Stimulated activated CD4-positive, alpha-beta T cell treated with anti-CD3 and anti-CD28 coated beads, TNF-alpha, amount 100 ng/mL, for 4 hours (primary cell): Measurements from ENCODE around the gene MYD88.

ENCODE experiments used
- DNase-seq, 3 experiments: peaks; one replicate each; pipeline ENCODE4 v3.0.0-alpha.2; 2020; ENCODE audit warnings: low read depth in 3 of 3

The MYD88 gene

DNA sequence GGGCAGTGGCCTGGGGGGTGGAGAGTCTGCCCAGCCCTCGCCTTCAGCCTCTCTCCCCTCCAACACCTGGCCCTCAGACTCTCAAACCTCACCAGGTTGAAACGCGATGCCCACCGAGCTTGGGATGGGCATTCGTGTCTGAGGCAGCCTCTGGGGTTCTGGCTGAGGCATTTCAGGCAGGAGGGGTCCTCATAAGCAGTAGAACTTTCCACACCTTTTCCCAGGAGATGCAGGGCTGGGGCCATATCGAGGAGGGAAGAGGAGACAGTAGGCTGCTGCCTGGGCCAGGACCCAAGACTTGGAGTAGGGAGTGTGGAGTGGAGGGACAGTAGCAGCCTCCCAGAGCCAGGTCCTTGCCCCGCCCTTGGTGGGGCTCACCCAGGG lies 26.1 kb upstream of the MYD88 start:
- no peak for DNase-seq

DNA sequence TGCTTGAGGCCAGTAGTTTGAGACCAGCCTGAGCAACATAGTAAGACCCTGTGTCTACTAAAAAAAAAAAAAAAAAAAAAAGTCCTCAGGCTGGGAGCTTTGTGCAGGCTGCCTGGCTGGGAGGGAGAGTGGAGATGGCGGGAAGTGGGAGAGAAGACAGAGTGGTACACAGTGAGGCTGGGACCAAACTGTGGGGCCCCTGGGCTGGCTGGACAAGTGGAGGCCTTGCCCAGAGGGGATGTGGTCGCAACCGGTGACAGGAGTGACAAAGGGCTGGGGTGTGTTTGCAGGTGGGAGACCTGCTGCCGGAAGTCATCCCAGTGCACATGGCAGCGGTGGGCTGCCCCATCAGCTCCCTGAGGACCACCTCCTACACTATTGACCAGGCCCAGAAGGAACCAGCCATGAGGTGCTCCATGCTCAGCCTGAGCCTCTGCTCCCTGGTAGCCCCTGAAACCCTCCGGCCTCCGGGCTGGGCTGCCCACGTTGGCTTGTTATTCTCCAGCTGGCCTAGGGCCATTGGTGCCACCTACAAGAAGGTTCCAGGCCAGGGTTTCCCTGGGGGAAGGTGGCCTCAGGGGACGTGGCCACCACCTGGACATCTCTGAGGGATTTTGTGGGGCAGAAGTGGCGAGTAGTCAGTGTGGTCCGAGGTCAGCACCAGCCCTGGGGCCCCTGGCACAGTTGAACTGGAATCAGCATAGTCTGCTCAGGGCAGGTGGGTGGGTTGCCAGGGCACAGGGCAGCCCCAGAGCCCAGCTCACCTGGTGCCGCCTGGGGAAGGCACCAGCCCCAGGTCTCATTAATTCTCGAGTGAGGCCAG lies 24.2 kb upstream of the MYD88 start:
- DNase-seq, result no peak

DNA sequence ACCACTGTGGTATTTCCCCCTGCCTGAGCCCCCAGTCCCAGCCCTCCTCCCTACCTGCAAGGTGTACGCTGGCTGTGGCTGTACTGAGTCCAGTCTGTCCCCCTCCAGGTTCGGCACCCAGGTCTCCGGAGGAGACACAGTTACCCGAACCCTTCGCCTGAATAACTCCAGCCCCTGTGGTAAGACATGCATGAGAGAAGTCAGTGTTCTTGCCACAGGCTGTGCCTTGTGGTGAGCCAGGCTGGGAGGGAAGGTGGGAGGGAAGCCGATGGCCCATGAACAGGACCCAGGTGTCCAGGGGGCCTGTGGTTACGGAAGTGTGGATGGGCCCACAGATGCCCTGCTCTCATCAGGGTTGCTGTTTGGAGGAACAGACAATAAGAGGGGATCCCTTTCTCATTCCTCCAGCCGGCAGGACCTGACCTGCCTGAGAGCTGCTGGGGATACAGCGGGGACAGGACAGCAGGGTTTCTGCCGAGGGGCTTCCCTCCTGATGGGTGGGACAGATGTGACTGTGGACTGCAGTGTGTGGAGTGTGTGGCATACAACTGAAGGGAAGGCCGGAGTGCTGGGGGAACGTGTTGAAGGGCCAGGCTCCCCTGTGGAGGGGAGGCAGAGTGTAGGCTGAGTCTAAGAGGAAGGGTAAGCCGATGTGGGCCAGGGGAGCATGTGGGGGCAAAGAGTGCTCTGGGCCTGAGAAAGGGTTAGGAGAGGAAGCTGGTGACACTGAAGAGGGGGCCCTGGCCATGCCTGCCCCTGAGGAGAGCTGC lies 23.4 kb upstream of the MYD88 start:
- no peak for DNase-seq

DNA sequence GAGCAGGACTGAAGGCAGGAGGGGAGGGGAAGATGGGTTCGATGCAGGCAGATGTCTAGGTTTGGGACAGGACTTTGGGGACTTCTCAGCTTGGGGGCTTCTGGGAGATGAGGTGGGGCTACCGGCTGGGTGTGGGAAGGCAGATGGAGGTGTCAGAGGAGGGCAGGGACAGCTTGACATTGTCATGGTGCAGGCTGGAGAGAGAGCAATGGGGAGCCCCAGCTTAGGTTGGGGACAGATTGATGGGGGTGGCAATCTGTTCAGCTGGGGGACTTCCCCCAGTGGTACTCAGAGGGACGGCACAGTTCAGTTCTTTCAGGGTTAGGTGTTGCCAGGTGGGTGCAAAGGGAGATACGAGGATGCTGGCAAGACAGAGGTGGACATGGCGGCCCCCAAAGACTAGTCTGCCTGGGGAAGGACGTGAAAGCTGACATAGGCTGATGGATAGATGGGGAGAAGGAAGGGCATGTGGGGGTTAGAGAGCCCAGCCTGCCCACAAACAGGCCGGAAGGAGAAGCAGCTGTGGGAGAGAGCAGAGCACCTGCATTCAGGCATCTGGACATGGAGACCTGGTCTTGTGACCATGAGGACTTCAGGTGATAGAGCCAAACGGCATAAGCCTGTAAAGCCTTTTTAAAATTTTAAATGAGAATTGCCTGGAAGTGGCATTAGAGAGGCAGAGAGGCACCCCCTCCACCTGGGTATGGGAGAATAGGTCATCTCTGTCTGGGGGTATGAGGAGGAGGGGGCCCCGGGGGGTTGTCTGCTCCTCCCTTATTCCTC lies 22.6 kb upstream of the MYD88 start:
- DNase-seq, result no peak

DNA sequence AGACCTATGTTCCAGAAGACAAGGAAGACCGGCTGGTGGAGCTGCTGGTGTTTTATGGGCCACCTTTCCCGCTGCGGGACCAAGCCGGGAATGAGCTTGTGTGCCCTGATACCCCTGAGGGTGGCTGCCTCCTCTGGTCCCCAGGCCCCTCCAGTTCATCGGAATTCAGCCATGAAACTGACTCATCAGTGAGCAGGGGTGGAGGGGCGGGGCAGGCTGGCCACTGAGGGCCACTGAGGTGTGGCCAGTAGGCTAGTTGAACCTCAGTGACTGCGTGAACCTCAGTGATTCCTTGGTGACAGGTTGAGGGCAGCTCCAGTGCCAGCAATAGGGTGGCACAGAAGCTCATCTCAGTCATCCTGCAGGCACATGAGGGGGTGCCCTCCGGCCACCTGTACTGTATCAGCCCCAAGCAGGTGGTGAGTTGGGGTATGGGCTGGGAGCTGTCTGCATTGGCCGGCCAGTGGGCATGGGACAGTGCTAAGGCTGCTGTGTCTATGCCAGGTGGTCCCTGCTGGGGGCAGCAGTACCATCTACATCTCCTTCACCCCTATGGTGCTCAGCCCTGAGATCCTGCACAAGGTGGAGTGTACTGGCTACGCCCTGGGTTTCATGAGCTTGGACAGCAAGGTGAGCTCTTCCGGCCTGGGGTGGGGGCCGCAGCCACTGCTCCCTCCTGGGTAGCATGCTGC lies 21.8 kb upstream of the MYD88 start:
- no peak for DNase-seq

DNA sequence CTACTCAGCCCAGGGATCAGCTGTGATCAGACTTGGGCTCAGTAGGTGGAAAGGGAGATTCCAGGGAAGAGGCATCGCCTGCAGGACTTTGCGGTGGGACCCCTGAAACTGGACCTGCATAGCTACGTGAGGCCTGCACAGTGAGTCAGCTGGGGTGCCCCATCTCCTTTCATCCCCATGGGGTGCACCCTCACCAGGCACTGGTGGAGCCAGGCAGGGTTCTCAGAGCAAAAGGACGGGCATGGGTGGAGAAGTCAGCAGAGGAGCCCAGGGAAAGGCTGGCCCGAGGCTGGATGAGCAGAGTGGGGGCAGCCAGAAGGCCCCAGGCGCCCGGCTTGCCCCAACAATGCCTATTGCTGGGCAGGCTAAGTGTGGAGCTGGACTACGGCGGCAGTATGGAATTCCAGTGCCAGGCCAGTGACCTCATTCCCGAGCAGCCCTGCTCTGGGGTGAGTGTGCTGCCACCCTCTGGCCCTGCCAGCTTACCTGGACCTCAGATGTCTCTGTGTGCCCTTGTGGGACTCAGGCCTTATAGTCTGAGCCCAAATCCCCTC lies 21.2 kb upstream of the MYD88 start:
- DNase-seq, result no peak

DNA sequence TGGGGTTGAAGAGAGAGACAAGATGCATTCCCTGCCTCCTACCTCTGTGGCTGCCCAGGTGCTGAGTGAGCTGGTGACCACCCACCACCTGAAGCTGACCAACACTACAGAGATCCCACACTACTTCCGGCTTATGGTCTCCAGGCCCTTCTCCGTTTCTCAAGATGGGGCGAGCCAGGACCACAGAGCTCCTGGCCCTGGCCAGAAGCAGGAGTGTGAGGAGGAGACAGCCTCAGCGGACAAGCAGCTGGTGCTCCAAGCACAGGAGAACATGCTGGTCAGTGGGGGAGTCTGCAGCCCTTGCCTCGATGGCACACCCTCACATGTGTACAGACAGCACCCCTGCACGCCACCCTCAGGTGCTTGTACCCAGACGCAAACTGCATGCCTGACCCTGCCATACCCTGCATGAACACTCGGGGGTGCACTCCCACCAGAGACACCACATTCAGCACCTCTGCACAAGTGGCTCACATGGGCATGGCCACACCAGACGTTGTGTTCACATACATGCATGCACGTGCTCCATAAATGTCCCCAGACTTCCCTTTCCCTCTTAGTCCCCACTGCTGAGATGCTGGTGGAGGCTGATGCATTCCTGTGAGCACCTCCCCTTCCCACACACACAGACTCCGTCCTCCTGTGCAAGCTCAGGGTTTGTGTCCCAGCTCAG lies 20.6 kb upstream of the MYD88 start:
- peak; percentile 43 to 61 (median 45) for DNase-seq

DNA sequence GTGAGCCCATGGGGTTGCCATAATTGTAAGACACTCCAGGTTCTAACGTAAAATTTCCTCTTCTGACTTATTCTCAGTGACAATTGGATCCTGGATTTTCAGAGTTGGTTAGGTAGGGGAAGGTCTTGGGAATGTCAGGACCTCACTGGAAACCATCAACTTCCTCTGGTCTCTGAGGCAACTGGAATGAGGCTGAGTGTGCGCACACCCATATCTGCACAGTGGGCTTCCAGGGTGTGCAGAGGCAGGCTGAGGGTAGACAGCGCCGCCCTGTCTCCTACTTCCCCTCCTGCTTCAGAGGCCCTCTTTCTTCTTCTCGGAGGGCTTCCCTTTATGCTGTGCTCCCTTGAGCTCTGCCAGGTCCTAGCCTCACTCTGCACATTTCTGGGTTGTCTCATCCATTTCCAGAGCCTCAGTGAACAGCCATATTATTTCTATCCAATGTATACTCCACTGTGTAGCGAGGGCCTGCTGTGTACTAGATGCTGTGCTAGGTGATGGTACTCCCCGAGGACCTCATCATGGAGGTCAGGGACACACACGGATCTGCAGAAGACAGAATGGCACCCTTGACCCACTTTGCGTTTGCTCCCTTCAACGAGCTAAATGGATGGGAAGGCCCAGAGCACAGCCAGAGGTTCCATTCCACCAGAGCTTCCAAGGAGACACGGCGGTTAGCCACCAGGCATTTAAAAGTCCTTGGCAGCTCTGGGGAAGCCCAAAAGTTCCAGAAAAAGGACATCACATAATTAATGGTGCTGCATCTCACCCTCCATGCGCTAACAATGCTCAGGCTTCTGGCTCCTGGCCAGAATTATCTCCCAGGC lies 19.8 kb upstream of the MYD88 start:
- no peak for DNase-seq

DNA sequence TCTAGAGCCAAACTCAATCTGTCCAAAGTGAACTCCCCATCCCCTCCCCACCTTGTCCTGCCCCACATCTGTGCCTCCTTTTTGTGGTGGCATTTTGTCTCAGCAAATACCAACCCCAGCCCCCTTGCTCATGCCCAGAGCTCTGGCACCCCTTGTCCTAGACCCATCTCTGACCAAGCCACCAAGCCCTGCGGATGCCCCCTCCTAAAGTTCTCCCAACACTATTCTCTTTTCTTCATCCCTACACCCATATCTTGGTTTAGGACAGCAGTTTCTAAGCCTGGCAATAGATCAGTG lies 19.3 kb upstream of the MYD88 start:
- no peak for DNase-seq

DNA sequence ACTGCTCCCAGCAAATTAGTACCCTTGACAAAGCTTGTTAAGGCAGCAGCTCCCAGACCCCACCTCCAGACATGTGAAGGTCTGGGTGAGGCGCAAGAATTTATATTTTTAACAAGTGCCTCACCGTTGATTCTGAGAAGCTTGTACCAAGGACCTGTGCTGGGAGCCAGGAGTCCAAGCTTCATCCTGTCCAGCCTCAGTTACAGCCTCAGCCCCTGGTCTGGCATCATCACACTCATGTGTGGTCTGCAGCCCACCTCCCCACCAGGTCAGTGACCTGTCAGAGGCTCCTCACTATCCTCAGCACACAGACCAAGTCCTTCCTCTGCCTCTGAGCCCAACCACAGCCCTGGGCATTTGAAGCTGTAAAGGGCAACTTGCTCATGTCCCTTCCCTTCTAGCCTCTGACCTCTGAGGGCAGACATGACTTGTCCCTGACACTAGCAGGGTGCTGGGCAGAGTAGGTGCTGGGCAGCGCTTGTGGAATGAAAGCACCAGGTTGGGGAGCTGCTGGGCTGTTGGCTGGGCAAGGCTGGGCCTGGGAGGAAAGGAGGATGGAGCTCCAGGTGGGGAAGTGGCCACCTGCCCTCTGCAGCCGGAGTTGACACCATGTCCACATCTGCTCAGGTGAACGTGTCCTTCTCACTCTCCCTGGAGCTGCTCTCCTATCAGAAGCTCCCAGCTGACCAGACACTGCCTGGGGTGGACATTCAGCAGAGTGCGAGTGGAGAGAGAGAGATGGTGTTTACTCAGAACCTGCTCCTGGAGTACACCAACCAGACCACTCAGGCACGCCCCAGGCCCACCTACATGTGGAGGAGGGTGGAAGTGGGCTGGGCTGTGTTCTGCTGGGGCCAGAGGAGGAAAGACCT lies 18.4 kb upstream of the MYD88 start:
- DNase-seq, result no peak

DNA sequence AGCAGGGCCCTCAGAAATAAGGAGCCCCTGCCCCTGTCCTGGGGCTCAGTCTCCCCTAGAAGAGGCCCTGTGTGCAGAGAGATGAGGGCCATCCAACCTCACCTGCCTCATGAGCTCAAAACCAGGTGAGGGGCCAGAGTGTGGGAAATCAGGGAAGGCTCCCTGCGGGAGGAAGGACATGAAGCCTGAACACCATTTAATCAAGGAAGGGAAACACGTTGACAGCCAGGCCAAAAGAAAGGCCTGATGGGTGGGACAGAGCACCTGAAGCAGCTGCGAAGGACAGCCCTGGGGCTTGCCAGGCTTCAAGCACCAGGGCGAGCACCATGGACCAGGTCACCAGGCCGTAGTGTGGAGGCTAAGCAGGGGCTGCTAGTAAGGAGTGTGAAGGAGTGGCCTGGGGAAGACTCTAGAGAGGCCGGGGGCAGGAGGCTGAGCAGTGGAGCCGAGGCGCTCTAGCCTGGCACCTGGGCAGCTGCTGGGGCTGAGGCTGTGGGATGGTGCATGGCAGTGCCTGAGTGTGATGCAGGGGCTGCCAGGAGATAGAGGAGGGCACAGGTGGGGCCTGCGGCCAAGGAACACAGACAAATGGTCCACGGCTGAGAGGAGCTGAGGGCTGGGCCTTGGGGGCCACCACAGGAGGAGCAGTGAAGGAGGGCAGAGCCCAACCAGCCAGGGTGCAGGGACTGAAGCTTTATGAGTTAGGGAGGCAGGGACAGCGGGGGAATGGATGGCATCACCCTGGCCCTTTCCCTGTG lies 17.6 kb upstream of the MYD88 start:
- DNase-seq, result no peak

DNA sequence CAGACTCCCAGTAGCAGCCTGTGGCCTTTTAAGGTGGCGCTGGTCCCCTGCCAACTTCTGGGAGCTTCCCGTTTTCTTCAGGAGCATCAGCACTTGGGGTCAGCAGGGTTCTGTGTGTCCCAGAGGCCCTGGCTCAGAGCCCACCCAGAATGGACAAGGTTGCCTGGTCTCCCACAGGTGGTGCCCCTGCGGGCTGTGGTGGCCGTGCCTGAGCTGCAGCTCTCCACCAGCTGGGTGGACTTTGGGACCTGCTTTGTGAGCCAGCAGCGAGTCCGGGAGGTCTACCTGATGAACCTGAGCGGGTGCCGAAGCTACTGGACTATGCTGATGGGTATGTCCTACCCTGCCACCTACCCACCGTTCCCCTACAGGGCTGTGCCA lies 17.0 kb upstream of the MYD88 start:
- DNase-seq, result no peak

DNA sequence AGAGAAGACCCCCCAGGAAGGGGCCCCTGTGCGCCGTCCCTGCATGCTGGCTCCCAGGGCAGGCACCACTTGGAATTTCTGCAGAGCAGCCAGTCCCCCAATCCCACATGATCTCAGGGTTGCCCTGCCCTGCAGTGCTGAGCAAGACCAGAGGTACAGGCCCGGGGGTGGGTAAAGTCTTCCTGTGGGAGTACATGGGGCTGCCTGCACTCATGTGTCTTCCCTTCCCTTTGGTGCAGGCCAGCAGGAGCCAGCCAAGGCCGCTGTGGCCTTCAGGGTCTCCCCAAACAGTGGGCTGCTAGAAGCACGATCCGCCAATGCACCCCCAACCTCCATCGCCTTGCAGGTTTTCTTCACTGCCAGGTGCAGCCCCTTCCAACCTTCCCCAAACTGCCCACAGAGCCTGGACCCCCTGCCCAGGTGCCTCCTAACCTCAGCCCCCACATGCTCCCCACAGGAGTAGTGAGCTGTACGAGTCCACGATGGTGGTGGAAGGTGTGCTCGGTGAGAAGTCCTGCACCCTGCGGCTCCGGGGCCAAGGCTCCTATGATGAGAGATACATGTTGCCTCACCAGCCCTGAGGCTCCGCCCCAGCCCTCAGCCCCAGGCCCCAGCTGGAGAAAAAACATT lies 16.5 kb upstream of the MYD88 start:
- no peak for DNase-seq

DNA sequence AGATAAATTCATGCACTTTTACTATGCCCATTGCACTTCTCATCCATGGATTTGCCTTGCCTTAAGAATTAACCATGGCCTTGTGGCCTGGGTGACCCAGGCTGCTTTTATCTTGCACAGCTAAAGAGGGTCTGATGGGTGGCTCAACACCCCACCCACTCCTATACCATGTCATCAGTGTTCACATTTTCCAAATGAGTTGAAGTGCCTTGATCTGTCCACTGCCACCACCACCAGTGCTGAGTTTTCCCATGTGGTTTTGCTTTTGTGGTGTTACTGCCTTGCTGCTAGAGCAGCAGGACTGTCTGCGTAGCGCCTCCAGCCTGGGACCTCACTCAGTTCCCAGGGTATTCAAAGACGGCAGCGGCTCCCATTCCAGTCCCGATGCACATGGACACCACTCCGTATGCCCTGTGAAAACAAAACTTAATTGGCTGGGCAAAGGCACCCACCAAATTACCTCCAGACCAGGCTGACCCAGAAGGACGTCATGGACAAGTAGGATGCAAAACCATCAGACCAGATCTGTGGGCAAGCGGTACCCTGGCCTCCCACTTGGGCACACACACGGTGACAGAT lies 15.7 kb upstream of the MYD88 start:
- DNase-seq, result no peak

DNA sequence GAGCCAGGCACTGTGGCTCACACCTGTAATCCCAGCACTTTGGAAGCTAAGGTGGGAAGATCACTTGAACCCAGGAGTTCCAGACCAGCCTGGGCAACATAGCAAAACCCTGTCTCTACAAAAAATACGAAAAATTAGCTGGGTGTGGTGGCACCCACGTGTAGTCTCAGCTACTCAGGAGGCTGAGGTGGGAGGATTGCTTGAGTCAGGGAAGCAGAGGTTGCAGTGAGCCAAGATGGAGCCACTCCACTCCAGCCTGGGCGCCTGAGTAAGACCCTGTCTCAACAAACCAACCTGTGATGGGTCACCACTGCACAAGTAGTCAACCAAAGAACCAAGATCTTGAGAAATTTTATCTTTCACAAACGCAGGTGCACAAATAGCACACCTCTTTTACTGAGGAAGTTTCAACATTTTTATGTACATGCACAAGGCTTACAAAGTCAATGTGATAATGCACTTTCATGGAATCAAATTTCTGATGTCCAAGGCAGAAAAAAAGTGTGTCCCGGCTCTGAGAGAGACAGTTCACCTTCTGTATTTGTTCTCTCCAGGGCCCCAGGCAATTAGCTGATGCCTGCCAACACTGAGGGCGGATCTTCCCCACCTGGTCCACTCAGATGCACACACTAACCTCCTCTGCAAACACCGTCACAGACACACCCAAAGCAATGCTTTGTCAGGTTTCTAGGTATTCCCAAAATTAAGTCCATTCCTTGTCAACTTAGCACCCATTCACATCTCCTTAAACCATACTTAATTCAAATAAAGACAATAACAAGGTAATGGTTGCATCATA lies 13.9 kb upstream of the MYD88 start:
- DNase-seq, result no peak

DNA sequence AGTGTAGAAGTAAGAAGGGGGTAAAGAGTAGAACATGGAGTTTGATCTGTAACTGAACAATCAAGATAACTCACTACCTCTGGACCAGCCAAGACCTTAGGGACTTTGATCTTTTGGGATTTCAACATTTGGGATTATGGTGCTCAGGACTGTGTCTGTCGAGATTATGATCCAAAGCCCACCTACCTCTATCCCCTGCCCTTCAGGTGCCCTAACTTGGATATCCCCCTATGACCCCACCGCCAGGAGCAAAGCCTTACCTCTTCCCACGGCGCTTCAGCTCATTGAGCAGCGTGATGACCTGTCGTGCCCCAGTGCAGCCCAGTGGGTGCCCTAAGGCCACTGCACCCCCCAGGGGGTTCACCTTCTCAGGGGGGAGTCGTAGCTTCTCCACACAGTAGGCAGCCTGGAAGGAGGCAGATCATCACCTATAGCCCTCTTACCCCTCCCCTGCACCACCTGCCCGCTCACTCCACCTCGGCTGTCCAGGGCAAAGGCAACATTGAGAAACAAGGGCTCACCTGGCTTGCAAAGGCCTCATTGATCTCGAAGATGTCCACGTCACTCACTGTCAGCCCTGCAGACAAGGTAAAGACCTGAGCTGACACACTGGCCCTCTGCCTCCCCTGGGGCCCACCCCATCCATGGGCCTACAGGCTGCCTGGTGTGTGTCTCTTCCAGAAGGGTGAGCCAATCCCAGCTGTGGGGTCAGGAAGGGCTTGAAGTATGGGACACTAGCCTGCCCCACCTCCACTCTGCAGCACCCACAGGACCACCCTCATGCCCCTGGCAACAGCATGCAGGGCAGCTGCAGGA lies 12.9 kb upstream of the MYD88 start:
- DNase-seq, result no peak
